Stimulated activated CD4-positive, alpha-beta T cell treated with anti-CD3 and anti-CD28 coated beads, Interleukin-4, amount 100 ng/mL, for 4 hours (primary cell): ENCODE results near the gene HCST.

Source experiments
- DNase-seq, 2 experiments: peaks; one replicate each; pipeline ENCODE4 v3.0.0-alpha.2; 2020

The HCST gene

GRCh38 chr19:35938282-35939224 lies 36.2 kb downstream of the HCST start:
- no peak for DNase-seq

- no peak for DNase-seq
Measured at GRCh38 chr19:35939307-35940077, 37.2 kb downstream of the HCST start.

GRCh38 chr19:35940078-35940775 lies 37.9 kb downstream of the HCST start:
- no peak for DNase-seq

GRCh38 chr19:35940839-35941238 lies 38.5 kb downstream of the HCST start:
- no peak for DNase-seq

- DNase-seq = no peak
Measured at GRCh38 chr19:35942235-35942634, 39.9 kb downstream of the HCST start.

GRCh38 chr19:35943321-35944301 lies 41.3 kb downstream of the HCST start:
- no peak for DNase-seq

GRCh38 chr19:35944556-35944955 lies 42.2 kb downstream of the HCST start:
- DNase-seq = no peak

- DNase-seq = no peak
Measured at GRCh38 chr19:35945121-35945790, 42.9 kb downstream of the HCST start.

- no peak for DNase-seq
Measured at GRCh38 chr19:35946203-35946602, 43.9 kb downstream of the HCST start.

- no peak for DNase-seq
Measured at GRCh38 chr19:35949131-35949530, 46.8 kb downstream of the HCST start.
